ENCODE data around the gene VASH1.
A peak's percentile ranks its signal among the peaks of the same experiment; 100 is the strongest.

VASH1 gene

GRCh38 chr14:76793324-76793723 lies 32.1 kb downstream of the VASH1 start:
- DNase-seq: no peak

GRCh38 chr14:76793956-76794355 lies 32.7 kb downstream of the VASH1 start:
- no peak for DNase-seq

- no peak for DNase-seq
These were observed 45.2 kb downstream of the VASH1 start for GRCh38 chr14:76806446-76806845.

- DNase-seq: no peak
These were observed 46.7 kb downstream of the VASH1 start for GRCh38 chr14:76808011-76808410.

- no peak for DNase-seq
These were observed 47.7 kb downstream of the VASH1 start for GRCh38 chr14:76808990-76809389.

- no peak for DNase-seq
These were observed 49.3 kb downstream of the VASH1 start for GRCh38 chr14:76810525-76810924.

- DNase-seq: peak; percentile 39
These were observed 49.7 kb downstream of the VASH1 start for GRCh38 chr14:76810953-76811400.

- DNase-seq: no peak
These were observed 50.3 kb downstream of the VASH1 start for GRCh38 chr14:76811561-76811960.

- no peak for DNase-seq
These were observed 50.8 kb downstream of the VASH1 start for GRCh38 chr14:76812093-76812421.

- peak; percentile 97 for DNase-seq
These were observed 51.4 kb downstream of the VASH1 start, which contains the start of gene ANGEL1 for GRCh38 chr14:76812422-76813383. Gene ANGEL1 (minus strand): TSS chr14:76812882. CDS start chr14:76812827, 55 bp downstream.

GRCh38 chr14:76814726-76815645 lies 53.7 kb downstream of the VASH1 start:
- no peak for DNase-seq

- DNase-seq: no peak
These were observed 59.4 kb downstream of the VASH1 start for GRCh38 chr14:76820700-76821099.

- DNase-seq: no peak
These were observed 64.9 kb downstream of the VASH1 start, which contains the start of gene LRRC74A for GRCh38 chr14:76826122-76826521. Gene LRRC74A (plus strand): TSS chr14:76826408. CDS start chr14:76826698, 290 bp downstream.

- DNase-seq: no peak
These were observed 66.5 kb downstream of the VASH1 start for GRCh38 chr14:76827696-76828296.

- DNase-seq: no peak
These were observed 67.2 kb downstream of the VASH1 start for GRCh38 chr14:76828339-76829012.

GRCh38 chr14:76829013-76829365 lies 67.7 kb downstream of the VASH1 start:
- DNase-seq: peak; percentile 32

- DNase-seq: no peak
These were observed 68.6 kb downstream of the VASH1 start for GRCh38 chr14:76829650-76830421.

GRCh38 chr14:76830556-76830955 lies 69.3 kb downstream of the VASH1 start:
- no peak for DNase-seq

- DNase-seq: no peak
These were observed 71.3 kb downstream of the VASH1 start for GRCh38 chr14:76832503-76832988.

Data from CD4-positive, alpha-beta T cell treated with Interleukin-15 for 1 hour (primary cell).